NB4 (cell line): ENCODE measurements around the gene INTS1.
A peak's percentile ranks its signal among the peaks of the same experiment; 100 is the strongest.

Experiments used
- DNase-seq: peaks from one replicate; pipeline ENCODE4 v3.0.0; 2010; ENCODE audit warnings: low read depth
- H3K4me3 ChIP-seq: one replicate; pipeline ENCODE4 v1.5.1; 2011; ENCODE audit warnings: mild to moderate bottlenecking, low read depth, low read length, moderate library complexity
- CTCF ChIP-seq: IDR thresholded peaks from one replicate; pipeline ENCODE4 v1.5.1; 2012; ENCODE audit warnings: low read depth, low read length
- MAX ChIP-seq: IDR thresholded peaks from 2 replicates; pipeline ENCODE4 v1.6.1; 2011; ENCODE audit warnings: low read depth, low read length
- MYC ChIP-seq: IDR thresholded peaks from 2 replicates; pipeline ENCODE4 v1.6.1; 2011; ENCODE audit warnings: low read depth, low read length
- POLR2A ChIP-seq: IDR thresholded peaks from 2 replicates; pipeline ENCODE4 v1.6.1; 2011; ENCODE audit warnings: mild to moderate bottlenecking; ENCODE audit not compliant: insufficient read length; ENCODE audit errors: extremely low read depth

The INTS1 gene

DNA sequence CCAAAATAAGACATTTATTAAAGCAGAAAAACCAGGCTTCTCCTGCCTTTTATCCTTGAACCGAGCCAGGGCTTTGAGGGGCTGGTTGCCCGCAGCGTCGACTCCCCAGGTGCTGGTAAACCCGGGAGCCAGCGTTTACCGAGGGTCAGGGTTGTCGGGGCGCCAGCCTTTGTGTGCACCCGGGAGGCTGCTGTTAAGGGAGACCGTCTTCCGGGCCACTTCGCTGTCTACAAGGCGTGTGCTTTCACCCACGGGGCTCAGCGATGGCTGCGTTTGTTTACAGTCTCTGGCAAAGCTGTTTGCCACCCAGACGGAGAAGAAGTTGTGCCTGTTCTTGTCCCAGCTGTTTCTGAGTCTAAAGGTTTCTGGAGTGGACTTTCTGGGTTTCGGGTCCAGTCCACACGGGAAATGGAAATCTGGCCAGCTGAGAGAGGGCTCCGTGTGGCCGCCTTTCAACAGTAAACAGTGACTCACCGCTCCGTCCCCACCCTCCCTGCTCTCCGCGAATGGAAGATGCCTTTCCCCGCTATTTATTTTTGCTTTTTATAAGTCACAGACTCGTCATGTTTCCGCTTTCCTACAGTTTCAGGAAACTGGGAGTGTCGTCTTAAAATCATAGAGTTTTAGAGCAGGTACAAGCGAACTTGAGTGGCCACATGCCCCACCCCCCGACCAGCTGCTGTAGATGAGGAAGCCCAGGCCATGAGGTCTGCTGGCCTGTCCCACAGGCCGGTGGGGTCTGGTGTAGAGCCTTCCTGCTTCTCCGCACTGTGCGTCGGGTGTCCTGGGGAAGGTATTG, 28.5 kb upstream of the INTS1 start:
- peak overlapping the region; percentile 70 for H3K4me3 ChIP-seq
- DNase-seq, result peak; percentile 95
- peak; percentile 92 for TF ChIP-seq MAX
- peak; percentile 95 for TF ChIP-seq MYC
- TF ChIP-seq POLR2A, result peak; percentile 12
- no peak for TF ChIP-seq CTCF

DNA sequence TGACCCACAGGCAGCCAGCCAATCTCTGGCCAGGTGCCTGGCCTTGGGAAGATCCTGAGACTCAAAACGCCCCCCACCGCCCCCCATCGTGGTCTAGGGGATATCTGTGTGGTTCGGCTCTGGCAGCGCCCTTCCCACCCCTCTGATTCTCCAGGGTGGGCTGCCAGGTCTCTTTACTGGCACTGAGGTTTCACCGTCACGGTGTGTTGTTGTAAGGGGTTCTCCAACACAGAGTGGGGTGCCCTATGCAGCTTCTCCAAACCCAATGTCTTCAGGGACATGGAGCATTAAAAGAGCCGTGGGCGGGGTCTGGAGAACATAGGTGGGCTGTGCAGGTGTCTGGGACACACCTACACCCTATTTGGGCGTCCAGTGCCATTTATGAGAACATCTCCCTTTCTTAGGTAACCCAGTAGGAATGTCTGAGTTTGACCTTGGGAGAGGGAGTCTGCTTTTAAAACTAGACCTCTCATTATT, 27.8 kb upstream of the INTS1 start:
- no peak for DNase-seq
- no peak for TF ChIP-seq MAX
- no peak for TF ChIP-seq POLR2A
- no peak for TF ChIP-seq CTCF
- TF ChIP-seq MYC, result no peak
- peak overlapping the region; percentile 70 for H3K4me3 ChIP-seq

- DNase-seq, result peak; percentile 67
- peak overlapping the region; percentile 70 for H3K4me3 ChIP-seq
- no peak for TF ChIP-seq POLR2A
- peak; percentile 43; the same call in 1 of the 2 replicates for TF ChIP-seq MYC
Observed at GRCh38 chr7:1531263-1531978, 27.2 kb upstream of the INTS1 start.

- peak overlapping the region; percentile 70 for H3K4me3 ChIP-seq
- TF ChIP-seq CTCF, result no peak
- TF ChIP-seq MAX, result peak; percentile 18; the same call in 1 of the 2 replicates
- no peak for TF ChIP-seq MYC
- TF ChIP-seq POLR2A, result no peak
Observed at GRCh38 chr7:1530946-1531262, 26.7 kb upstream of the INTS1 start.

GRCh38 chr7:1529383-1530116, 25.4 kb upstream of the INTS1 start:
- TF ChIP-seq MYC, result no peak
- TF ChIP-seq MAX, result no peak
- TF ChIP-seq CTCF, result no peak
- no peak for TF ChIP-seq POLR2A
- H3K4me3 ChIP-seq, result no peak overlapping the region
- no peak for DNase-seq

More at GRCh38 chr7:1530946-1531262, 26.7 kb upstream of the INTS1 start:
- DNase-seq, result no peak

- DNase-seq, result no peak
- no peak for TF ChIP-seq POLR2A
- TF ChIP-seq MAX, result no peak
- TF ChIP-seq CTCF, result no peak
- TF ChIP-seq MYC, result no peak
- H3K4me3 ChIP-seq, result no peak overlapping the region
Observed at GRCh38 chr7:1526271-1526754, 22.1 kb upstream of the INTS1 start.
